HCT116 (cell line): Measurements from ENCODE around the gene DOK5. TPM values are rescaled to one million over a fixed set of nuclear protein-coding genes. Genes with fewer than 3 reads are reported as not detected.

Experiments used
- ATAC-seq: fragments of 200-7000 bp; cut with Tn5 transposase; 2 replicates; pipeline ENCODE4 v1.9.1; 2020; ENCODE audit warnings: mild to moderate bottlenecking, moderate library complexity
- BruUV-seq: library from RNA; stranded (reverse); fragments of 400-500 nt; replicated peaks from 2 replicates; lab custom pipeline; 2021; lab: Mats Ljungman, UMichigan
- CTCF ChIA-PET: fragments of 300-600 bp; sonication (Branson Sonifier 250); formaldehyde crosslinking; loops from one replicate; lab custom pipeline; 2021; ENCODE audit warnings: antibody characterized with exemption; lab: Charles Lee
- POLR2A ChIA-PET: fragments of 300-600, 350-600 bp; sonication (Branson Sonifier 250); formaldehyde crosslinking; loops from one replicate; lab custom pipeline; 2021; ENCODE audit warnings: antibody characterized with exemption; lab: Charles Lee
- RAD21 ChIA-PET, 2 experiments: fragments of 300-600 bp; sonication (Branson Sonifier 250); formaldehyde crosslinking; loops; one replicate each; lab custom pipeline; 2023; ENCODE audit warnings: low total read pairs in 2 of 2; ENCODE audit not compliant: uncharacterized antibody in 2 of 2, unreplicated experiment in 2 of 2, low non-redundant PET in 1 of 2; lab: Charles Lee
- DNase-seq: peaks from one replicate; pipeline ENCODE4 v3.0.0-alpha.2; 2010; ENCODE audit warnings: low read depth, low spot score
- H2AFZ ChIP-seq: fragments of 200-600 bp; shearing (Covaris generic), sonication (generic); 2 replicates; pipeline ENCODE4 v1.6.1; 2017; ENCODE audit warnings: low read depth, mixed run types, mixed read lengths, antibody characterized with exemption, low read length; ENCODE audit not compliant: poor library complexity, severe bottlenecking
- H3K27ac ChIP-seq: 2 replicates; pipeline ENCODE4 v1.5.1; 2012; ENCODE audit warnings: low read depth, low read length
- H3K27me3 ChIP-seq: fragments of 200-600 bp; sonication (generic); 2 replicates; pipeline ENCODE4 v1.6.1; 2016; ENCODE audit warnings: mixed run types, low read length, mixed read lengths; ENCODE audit not compliant: insufficient read depth
- H3K36me3 ChIP-seq, 2 experiments: fragments of 200-500 bp in 1 of 2; fragments of 200-600 bp in 1 of 2; sonication (Bioruptor generic) in 1 of 2; sonication (generic) in 1 of 2; 2 replicates each; pipeline versions ENCODE4 v1.5.1 to v1.6.1; 2014 to 2016; ENCODE audit warnings: low read length in 2 of 2, inconsistent platforms in 1 of 2, mixed read lengths in 1 of 2, mixed run types in 1 of 2; ENCODE audit not compliant: insufficient read depth in 2 of 2, control insufficient read depth in 1 of 2
- H3K4me1 ChIP-seq, 2 experiments: fragments of 200-600 bp in 1 of 2; sonication (generic) in 1 of 2; 2 replicates each; pipeline versions ENCODE4 v1.5.1 to v1.6.1; 2012 to 2017; ENCODE audit warnings: low read length in 2 of 2, inconsistent platforms in 1 of 2, mild to moderate bottlenecking in 1 of 2, mixed read lengths in 1 of 2, mixed run types in 1 of 2, moderate library complexity in 1 of 2; ENCODE audit not compliant: insufficient read depth in 2 of 2, control insufficient read depth in 1 of 2
- H3K4me2 ChIP-seq: fragments of 200-600 bp; sonication (generic); 2 replicates; pipeline ENCODE4 v1.6.1; 2017; ENCODE audit warnings: mixed run types, low read length, mixed read lengths
- H3K4me3 ChIP-seq, 2 experiments: fragments of 200-600 bp in 1 of 2; sonication (generic) in 1 of 2; replicated peaks in 1 of 2; 2 replicates each; pipeline ENCODE4 v1.5.1; 2011 to 2016; ENCODE audit warnings: low read length in 2 of 2, control low read depth in 1 of 2, low read depth in 1 of 2, mild to moderate bottlenecking in 1 of 2, mixed read lengths in 1 of 2, mixed run types in 1 of 2
- H3K79me2 ChIP-seq: fragments of 200-600 bp; sonication (generic); 2 replicates; pipeline ENCODE4 v1.6.1; 2017; ENCODE audit warnings: mild to moderate bottlenecking, mixed run types, low read length, moderate library complexity, mixed read lengths; ENCODE audit not compliant: insufficient read depth
- H3K9ac ChIP-seq: fragments of 200-600 bp; sonication (generic); 2 replicates; pipeline ENCODE4 v1.6.1; 2016; ENCODE audit warnings: low read length, mixed read lengths
- H3K9me2 ChIP-seq: fragments of 200-600 bp; sonication (generic), shearing (Covaris generic); 2 replicates; pipeline ENCODE4 v1.6.1; 2017; ENCODE audit warnings: mixed run types, mild to moderate bottlenecking, moderate library complexity; ENCODE audit not compliant: insufficient read depth
- H3K9me3 ChIP-seq, 2 experiments: fragments of 200-500 bp in 1 of 2; fragments of 200-600 bp in 1 of 2; sonication (Bioruptor generic) in 1 of 2; sonication (generic) in 1 of 2; 2 replicates each; pipeline ENCODE4 v1.6.1; 2014 to 2017; ENCODE audit warnings: low read length in 2 of 2, mixed read lengths in 2 of 2, inconsistent platforms in 1 of 2, low read depth in 1 of 2, mild to moderate bottlenecking in 1 of 2, mixed run types in 1 of 2, moderate library complexity in 1 of 2; ENCODE audit not compliant: control insufficient read depth in 1 of 2, insufficient read depth in 1 of 2
- H4K20me1 ChIP-seq: fragments of 200-600 bp; sonication (generic), shearing (Covaris generic); 2 replicates; pipeline ENCODE4 v1.6.1; 2017; ENCODE audit warnings: mixed run types, mild to moderate bottlenecking, moderate library complexity; ENCODE audit not compliant: insufficient read depth
- ATF3 ChIP-seq: IDR thresholded peaks from 2 replicates; pipeline ENCODE4 v1.6.1; 2012
- CBX3 ChIP-seq: IDR thresholded peaks from 2 replicates; pipeline ENCODE4 v1.6.1; 2012; ENCODE audit warnings: low read depth
- CEBPB ChIP-seq: IDR thresholded peaks from 2 replicates; pipeline ENCODE4 v1.6.1; 2012; ENCODE audit warnings: low read depth
- CTCF ChIP-seq, 3 experiments: fragments of 200-600 bp in 1 of 3; sonication (generic) in 1 of 3; IDR thresholded peaks in 2 of 3; conservative IDR thresholded peaks in 1 of 3; 2 replicates each; pipeline ENCODE4 v1.5.1; 2012 to 2017; ENCODE audit warnings: low read depth in 2 of 3, low read length in 2 of 3, antibody characterized with exemption in 1 of 3, borderline replicate concordance in 1 of 3, control low read depth in 1 of 3, mild to moderate bottlenecking in 1 of 3, mixed read lengths in 1 of 3, mixed run types in 1 of 3, moderate library complexity in 1 of 3; ENCODE audit not compliant: insufficient read depth in 1 of 3
- EZH2phosphoT487 ChIP-seq: fragments of 200-600 bp; IDR thresholded peaks from 2 replicates; pipeline ENCODE4 v1.6.1; 2018; ENCODE audit warnings: antibody characterized with exemption, borderline replicate concordance
- FOSL1 ChIP-seq: IDR thresholded peaks from 2 replicates; pipeline ENCODE4 v1.6.1; 2012; ENCODE audit warnings: low read depth
- JUND ChIP-seq: IDR thresholded peaks from 2 replicates; pipeline ENCODE4 v1.6.1; 2012
- POLR2AphosphoS5 ChIP-seq: IDR thresholded peaks from 2 replicates; pipeline ENCODE4 v1.6.1; 2011; ENCODE audit warnings: mild to moderate bottlenecking, low read depth, low read length, moderate library complexity
- RAD21 ChIP-seq: IDR thresholded peaks from 2 replicates; pipeline ENCODE4 v1.6.1; 2012; ENCODE audit warnings: low read depth, mild to moderate bottlenecking
- SIN3A ChIP-seq: IDR thresholded peaks from 2 replicates; pipeline ENCODE4 v1.6.1; 2012; ENCODE audit warnings: low read depth
- SP1 ChIP-seq: IDR thresholded peaks from 2 replicates; pipeline ENCODE4 v1.6.1; 2012; ENCODE audit warnings: low read depth
- SRF ChIP-seq: IDR thresholded peaks from 2 replicates; pipeline ENCODE4 v1.6.1; 2012; ENCODE audit warnings: low read depth
- YY1 ChIP-seq: IDR thresholded peaks from 2 replicates; pipeline ENCODE4 v1.6.1; 2011; ENCODE audit warnings: low read length, low read depth, moderate library complexity, mild to moderate bottlenecking; ENCODE audit not compliant: insufficient replicate concordance; ENCODE audit errors: extremely low read depth
- intact Hi-C: fragments of 100-400 bp; cut with micrococcal nuclease; formaldehyde crosslinking; loops from 2 replicates; pipeline ENCODE4 v1.10.0; 2022
- total RNA-seq: library from RNA; stranded (reverse); gene quantifications from one replicate; pipeline ENCODE4 v1.2.1, GENCODE V29; 2021; ENCODE audit not compliant: unreplicated experiment
- TF ChIP-seq, protein P1 (sequence below): IDR thresholded peaks from 2 replicates; pipeline ENCODE4 v1.6.1; 2012; ENCODE audit warnings: low read depth

Gene DOK5
- total RNA-seq, 1 experiment from 2014 or later: not detected

DNA sequence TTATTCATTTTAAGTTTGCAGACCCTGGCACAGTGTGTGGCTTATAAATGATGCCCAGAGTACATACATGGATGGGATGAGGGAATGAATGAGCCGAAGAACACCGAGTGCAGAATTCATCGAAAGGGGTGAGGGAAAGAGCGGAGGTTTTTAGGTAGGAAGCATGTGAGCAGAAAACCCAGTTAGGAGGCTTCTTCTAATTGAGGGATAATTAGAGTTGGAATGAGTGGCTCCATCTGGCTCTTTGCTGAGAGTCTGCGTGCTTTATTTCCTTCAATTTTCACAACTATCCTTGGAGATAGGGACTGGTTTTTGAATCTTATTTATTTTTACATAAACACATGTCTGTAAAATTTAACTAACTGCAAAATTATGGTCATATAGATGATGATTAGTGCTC, 150.7 kb downstream of the DOK5 start:
- no TSS peak for BruUV-seq
- TF ChIP-seq RAD21: no peak
- TF ChIP-seq CBX3: no peak
- TF ChIP-seq, all 23 proteins: peak for 0
- Histone ChIP-seq H3K27me3 (no peaks in the 10 kb centered on the region; the same call in 1 of the 2 replicates), H3K9me2 (no peaks in the 10 kb centered on the region), H4K20me1 (no peaks in the 10 kb centered on the region), H2AFZ (no peak overlapping the region), H3K4me1 (peaks cover 4 to 5% of the 10 kb centered on the region in 2 experiments), H3K9ac (no peak overlapping the region), H3K4me3 (no peak overlapping the region), H3K79me2 (no peaks in the 10 kb centered on the region), H3K4me2 (no peak overlapping the region), H3K36me3 (no peaks in the 10 kb centered on the region), H3K9me3 (no peaks in the 10 kb centered on the region), H3K27ac (no peak overlapping the region)
- ChIA-PET CTCF (no interaction called here), POLR2A (no interaction called here), RAD21 (no interaction called here)
- DNase-seq (no peak), ATAC-seq (no peak)
- intact Hi-C loops: no loop called here

DNA sequence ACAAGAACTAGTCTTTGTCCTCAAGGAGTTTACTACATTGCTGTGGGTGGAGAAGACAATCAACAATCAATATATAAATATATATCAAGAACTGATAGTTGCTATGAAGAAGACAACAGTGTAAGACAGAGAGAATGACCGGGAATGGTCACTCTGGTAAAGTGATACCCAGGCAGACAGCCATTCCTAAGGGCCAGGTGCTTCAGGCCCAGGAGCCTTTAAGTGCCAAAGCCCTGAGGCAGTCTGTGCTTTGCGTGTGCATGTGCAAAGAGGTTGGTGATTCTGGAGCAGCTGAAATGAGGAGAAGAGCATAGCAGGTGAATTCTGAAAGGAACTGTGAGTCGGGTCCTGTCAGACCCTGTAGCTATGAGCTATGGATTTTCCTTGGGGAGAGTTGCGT, 154.2 kb downstream of the DOK5 start:
- Histone ChIP-seq H3K4me3 (no peak overlapping the region), H3K27ac (no peak overlapping the region), H4K20me1 (no peaks in the 10 kb centered on the region), H3K4me2 (no peak overlapping the region), H3K9ac (no peak overlapping the region), H3K79me2 (no peaks in the 10 kb centered on the region), H3K27me3 (no peaks in the 10 kb centered on the region; the same call in 1 of the 2 replicates), H3K4me1 (peaks cover 0 to 2% of the 10 kb centered on the region in 2 experiments; a peak in 1 of 4 replicates), H3K9me2 (no peaks in the 10 kb centered on the region), H3K9me3 (no peaks in the 10 kb centered on the region), H3K36me3 (no peaks in the 10 kb centered on the region), H2AFZ (no peak overlapping the region)
- no peak for DNase-seq
- ATAC-seq: no peak
- TF ChIP-seq SIN3A (no peak), CEBPB (no peak), POLR2AphosphoS5 (no peak), EZH2phosphoT487 (no peak), ATF3 (no peak), FOSL1 (no peak), CBX3 (no peak), SRF (no peak), RAD21 (no peak), YY1 (no peak), SP1 (no peak), CTCF (IDR thresholded peaks at IDR 0.05 in 2 of 3, conservative IDR thresholded peaks at IDR 0.05 in 1 of 3; ENCODE audit: borderline replicate concordance in 1 of 3, insufficient read depth in 1 of 3, low read depth in 2 of 3, low read length in 2 of 3) (no peak), JUND (no peak)
- TF ChIP-seq, protein P1, sequence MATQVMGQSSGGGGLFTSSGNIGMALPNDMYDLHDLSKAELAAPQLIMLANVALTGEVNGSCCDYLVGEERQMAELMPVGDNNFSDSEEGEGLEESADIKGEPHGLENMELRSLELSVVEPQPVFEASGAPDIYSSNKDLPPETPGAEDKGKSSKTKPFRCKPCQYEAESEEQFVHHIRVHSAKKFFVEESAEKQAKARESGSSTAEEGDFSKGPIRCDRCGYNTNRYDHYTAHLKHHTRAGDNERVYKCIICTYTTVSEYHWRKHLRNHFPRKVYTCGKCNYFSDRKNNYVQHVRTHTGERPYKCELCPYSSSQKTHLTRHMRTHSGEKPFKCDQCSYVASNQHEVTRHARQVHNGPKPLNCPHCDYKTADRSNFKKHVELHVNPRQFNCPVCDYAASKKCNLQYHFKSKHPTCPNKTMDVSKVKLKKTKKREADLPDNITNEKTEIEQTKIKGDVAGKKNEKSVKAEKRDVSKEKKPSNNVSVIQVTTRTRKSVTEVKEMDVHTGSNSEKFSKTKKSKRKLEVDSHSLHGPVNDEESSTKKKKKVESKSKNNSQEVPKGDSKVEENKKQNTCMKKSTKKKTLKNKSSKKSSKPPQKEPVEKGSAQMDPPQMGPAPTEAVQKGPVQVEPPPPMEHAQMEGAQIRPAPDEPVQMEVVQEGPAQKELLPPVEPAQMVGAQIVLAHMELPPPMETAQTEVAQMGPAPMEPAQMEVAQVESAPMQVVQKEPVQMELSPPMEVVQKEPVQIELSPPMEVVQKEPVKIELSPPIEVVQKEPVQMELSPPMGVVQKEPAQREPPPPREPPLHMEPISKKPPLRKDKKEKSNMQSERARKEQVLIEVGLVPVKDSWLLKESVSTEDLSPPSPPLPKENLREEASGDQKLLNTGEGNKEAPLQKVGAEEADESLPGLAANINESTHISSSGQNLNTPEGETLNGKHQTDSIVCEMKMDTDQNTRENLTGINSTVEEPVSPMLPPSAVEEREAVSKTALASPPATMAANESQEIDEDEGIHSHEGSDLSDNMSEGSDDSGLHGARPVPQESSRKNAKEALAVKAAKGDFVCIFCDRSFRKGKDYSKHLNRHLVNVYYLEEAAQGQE: no peak
- intact Hi-C loops: no loop called here
- ChIA-PET POLR2A (no interaction called here), RAD21 (no interaction called here), CTCF (no interaction called here)
- BruUV-seq: no TSS peak
